Right lobe of liver (tissue), 4 donors: ENCODE data around the gene SPTB.

ENCODE experiments used
- CTCF ChIP-seq, 4 donors: fragments of 200-600 bp in 3 of 4; fragments of 450-650 bp in 1 of 4; IDR thresholded peaks; one replicate each; pipeline versions ENCODE4 v1.5.1 to v1.8.0; 2016 to 2022; ENCODE audit warnings: antibody characterized with exemption in 4 of 4, mild to moderate bottlenecking in 2 of 4
- POLR2A ChIP-seq: fragments of 450-650 bp; IDR thresholded peaks from one replicate; pipeline ENCODE4 v1.6.1; 2017; ENCODE audit warnings: antibody characterized with exemption, mild to moderate bottlenecking
- donor health status: DM: no; HTN: no; CAD: no.
- donor health status: DM: no; HTN: no; CAD: no.
- donor health status: DM: no; HTN: yes; CAD: no.

DNA sequence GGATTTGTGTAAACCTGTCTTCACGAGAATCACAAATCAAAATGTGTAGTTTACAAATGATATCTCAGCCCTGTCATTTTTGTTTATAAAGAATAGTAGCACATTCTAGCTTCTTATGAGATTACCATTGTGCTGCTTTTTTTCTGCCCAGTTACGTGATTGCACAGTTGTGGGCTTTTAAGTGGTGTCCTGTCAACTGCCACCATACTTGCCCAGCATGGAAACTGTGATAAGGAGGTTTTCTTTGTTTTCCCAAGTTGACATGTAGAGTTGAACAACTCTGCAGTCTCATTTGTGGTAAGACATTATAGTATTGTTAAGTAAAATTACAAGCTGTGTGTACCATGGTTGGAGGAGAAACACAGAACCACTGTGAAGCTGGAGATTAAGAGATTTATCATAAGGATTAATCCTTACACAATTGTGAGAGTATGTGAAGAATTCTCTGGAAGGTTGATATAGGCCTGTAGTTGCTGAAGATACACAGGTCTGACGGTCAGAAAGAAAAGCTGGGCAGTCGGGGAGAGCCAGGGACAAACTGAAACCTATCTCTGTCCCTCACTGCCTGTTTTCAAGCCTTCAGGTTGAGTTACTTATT, 46.8 kb upstream of the SPTB start:
- TF ChIP-seq CTCF (IDR thresholded peaks at IDR 0.05) (no peak), POLR2A (no peak)
